ENCODE measurements around the gene DPM3. TPM values are rescaled to one million over a fixed set of nuclear protein-coding genes. Genes with fewer than 3 reads are reported as not detected.

DPM3 gene
- total RNA-seq, 2 experiments from 2014 or later: 31.4 to 35.5 TPM

DNA sequence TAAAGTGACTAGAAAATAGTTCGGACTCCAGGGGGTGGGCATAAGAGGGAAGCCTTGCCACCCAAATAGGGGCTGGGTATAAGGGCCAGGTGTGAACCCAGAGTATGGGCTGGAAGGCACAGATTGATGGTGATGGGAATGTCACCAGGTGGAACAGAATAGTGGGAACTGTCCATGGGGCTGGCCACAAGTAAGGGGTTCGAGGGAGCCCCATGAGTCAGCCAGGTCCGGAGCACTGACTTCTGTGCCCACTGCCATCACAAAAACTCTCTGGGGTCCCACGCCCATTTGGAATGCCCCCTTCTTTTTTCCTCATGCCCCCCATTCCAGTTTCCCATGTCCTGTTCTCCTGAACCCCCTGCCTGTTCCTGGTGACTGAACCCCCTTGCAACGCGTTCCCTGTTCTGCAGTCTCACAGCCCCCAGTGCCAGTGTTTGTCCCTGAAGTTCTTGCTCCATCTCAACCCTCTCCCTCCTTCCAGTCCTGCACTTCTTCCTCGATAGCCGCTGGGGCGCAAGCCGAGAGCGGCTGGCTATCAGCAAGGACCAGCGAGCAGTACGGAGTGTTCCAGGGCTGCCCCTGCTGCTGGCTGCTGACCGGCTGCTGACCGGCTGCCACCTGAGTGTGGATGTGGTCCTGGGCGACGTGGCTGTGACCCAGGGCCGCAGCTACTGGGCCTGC is 41.2 kb upstream of the DPM3 start:
- Mint-ChIP-seq H3K9me3 (no peaks in the 10 kb centered on the region), H3K4me1 (ENCODE audit: low read depth) (peaks cover 3% of the 10 kb centered on the region), H3K27ac (no peak overlapping the region), H3K36me3 (ENCODE audit: low read depth) (peaks cover 15% of the 10 kb centered on the region), H3K4me3 (no peak overlapping the region), H3K27me3 (ENCODE audit: low read depth) (no peaks in the 10 kb centered on the region)
- CTCF ChIA-PET: interaction anchor here (0.6 to 1.6 kb wide), 2 partner anchors 9 to 55 kb away, joined by 3 to 7 read pairs; partner anchors contain the start of gene KRTCAP2
- no peak for DNase-seq
- intact Hi-C loops (cut with micrococcal nuclease): no loop called here

DNA sequence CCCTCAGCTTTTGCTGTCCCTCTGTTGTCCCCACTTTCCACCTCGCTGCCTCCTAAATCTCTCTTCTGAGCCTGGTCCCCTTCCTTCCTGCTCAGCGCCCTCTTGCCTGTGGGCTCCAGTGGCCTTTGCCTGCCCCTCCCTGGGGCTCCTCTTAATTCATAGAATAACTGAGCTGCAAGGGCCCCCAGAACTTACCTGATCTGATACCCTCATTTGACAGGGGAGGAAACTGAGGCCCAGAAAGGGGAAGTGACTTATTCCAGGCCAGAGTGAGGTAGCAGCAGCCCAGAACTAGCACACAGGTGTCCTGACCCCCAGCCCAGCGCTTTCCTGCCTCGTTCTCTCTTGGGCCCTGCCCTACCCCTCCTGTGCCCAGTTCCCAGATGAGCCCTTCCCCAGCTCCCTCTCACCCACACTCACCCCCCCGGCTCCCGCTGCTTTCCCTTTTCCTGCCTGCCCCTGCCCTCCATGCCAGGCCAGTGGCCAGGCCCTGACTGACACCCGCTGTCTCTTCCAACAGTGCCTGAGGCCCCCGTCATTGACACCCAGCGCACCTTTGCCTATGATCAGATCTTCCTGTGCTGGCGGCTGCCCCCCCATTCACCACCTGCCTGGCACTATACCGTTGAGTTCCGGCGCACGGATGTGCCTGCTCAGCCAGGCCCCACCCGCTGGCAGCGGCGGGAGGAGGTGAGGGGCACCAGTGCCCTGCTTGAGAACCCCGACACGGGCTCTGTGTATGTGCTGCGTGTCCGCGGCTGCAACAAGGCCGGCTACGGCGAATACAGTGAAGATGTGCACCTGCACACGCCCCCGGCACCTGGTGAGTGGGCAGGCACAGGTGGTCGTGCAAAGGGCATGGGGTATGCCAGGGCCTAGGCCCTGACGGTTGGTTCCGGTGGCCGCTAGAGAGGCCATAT is 39.0 kb upstream of the DPM3 start:
- intact Hi-C loops (cut with micrococcal nuclease): no loop called here
- DNase-seq: no peak
- H3K27me3 Mint-ChIP-seq (ENCODE audit: low read depth): no peaks in the 10 kb centered on the region
- no peak overlapping the region for H3K27ac Mint-ChIP-seq
- CTCF ChIA-PET: no interaction called here
- peaks cover 14% of the 10 kb centered on the region for H3K36me3 Mint-ChIP-seq (ENCODE audit: low read depth)
- H3K9me3 Mint-ChIP-seq: no peaks in the 10 kb centered on the region
- peaks cover 21% of the 10 kb centered on the region for H3K4me1 Mint-ChIP-seq (ENCODE audit: low read depth)
- H3K4me3 Mint-ChIP-seq: no peak overlapping the region

DNA sequence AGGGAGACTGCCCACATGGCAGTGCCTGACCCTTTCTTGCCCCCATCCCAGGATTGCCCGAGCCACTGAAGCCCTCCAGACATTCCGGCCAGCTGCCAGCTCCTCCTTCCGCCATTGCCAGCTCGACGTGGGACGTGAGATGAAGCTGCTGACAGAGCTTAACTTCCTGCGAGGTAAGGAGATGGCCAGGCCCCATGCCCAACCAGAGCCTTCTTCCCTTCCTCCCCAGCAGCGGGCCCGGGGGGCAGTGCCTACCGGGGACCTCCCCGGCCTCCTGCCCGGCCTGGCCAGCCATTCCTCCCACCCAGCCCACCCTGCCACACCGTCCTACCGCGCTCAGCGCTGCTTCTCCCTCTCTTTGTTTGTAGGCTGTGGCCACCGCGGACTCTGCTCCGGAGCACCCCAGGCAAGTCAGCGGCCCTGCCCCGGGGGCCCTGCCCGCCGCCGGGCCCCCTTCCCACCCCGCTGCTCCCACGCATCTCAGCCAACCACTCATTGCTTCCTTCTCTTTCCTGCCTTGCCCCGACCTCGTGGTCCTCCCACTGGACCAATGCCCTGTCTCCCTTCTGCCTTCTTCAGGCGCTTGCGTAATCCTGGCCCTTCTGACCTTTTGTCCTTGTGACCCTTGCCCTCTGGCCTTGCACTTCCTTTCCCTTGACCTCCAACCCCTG is 38.2 kb upstream of the DPM3 start:
- intact Hi-C loops (cut with micrococcal nuclease): no loop called here
- peaks cover 13% of the 10 kb centered on the region for H3K36me3 Mint-ChIP-seq (ENCODE audit: low read depth)
- no peak overlapping the region for H3K27ac Mint-ChIP-seq
- no peaks in the 10 kb centered on the region for H3K27me3 Mint-ChIP-seq (ENCODE audit: low read depth)
- CTCF ChIA-PET: interaction anchor here (0.7 to 5.0 kb wide), 3 partner anchors 14 to 92 kb away, joined by 3 to 79 read pairs (median 3); no protein-coding TSS in a partner anchor
- no peak for DNase-seq
- H3K4me3 Mint-ChIP-seq: no peak overlapping the region
- H3K4me1 Mint-ChIP-seq (ENCODE audit: low read depth): peaks cover 25% of the 10 kb centered on the region
- H3K9me3 Mint-ChIP-seq: no peaks in the 10 kb centered on the region

DNA sequence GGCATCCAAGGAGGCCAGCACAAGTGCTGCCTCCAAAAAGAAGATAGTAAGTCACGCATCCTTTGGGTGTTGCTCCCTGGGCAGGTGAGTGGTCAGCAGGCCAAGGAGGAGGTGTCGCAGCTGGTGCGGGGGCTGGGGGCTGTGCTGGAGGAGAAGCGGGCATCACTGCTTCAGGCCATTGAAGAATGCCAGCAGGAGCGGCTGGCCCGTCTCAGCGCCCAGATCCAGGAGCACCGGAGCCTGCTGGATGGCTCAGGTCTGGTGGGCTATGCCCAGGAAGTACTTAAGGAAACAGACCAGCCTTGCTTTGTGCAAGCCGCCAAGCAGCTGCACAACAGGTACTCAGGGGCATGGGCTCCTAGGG is 37.6 kb upstream of the DPM3 start:
- H3K4me3 Mint-ChIP-seq: no peak overlapping the region
- H3K27me3 Mint-ChIP-seq (ENCODE audit: low read depth): no peaks in the 10 kb centered on the region
- peaks cover 11% of the 10 kb centered on the region for H3K36me3 Mint-ChIP-seq (ENCODE audit: low read depth)
- no peak overlapping the region for H3K27ac Mint-ChIP-seq
- H3K9me3 Mint-ChIP-seq: no peaks in the 10 kb centered on the region
- peaks cover 31% of the 10 kb centered on the region for H3K4me1 Mint-ChIP-seq (ENCODE audit: low read depth)
- no peak for DNase-seq
- CTCF ChIA-PET: interaction anchor here (0.7 to 5.0 kb wide), 9 partner anchors 14 to 93 kb away, joined by 3 to 79 read pairs (median 6); no protein-coding TSS in a partner anchor
- intact Hi-C loops (cut with micrococcal nuclease): no loop called here

DNA sequence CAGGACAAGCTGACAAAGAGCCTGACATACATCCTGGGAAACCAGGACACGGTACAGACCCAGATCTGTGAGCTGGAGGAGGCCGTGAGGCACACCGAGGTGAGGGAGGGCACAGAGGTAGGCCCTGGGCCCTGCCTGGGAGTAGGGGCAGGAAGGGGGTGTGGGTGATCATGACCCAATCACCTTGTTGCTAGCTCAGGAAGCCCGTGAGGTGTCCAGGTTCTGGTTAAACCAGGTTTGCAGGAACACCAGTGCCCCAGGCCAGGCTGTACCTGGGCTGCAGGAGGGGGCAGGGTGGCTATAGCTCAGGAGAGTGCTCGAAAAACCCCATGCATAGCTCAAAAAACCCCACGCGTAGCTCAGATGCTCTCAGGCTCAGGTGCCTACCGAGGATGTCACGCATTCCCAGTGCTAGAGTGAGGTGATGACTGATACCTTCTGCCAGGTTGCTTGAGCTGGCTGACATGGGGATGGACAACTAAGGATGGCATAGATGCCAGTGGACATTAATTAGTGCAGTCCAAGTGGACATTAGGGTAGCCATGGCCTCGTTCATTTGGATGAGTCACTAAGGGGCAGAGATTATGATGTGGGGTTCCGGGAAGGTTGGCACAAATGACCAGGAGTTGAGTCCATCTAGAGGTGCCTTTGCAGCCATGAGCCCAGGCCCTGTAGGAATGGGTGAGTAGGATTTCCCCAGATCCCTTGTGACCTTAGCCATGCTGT is 37.0 kb upstream of the DPM3 start:
- H3K27me3 Mint-ChIP-seq (ENCODE audit: low read depth): no peaks in the 10 kb centered on the region
- no peak for DNase-seq
- CTCF ChIA-PET: interaction anchor here (0.6 to 5.0 kb wide), 13 partner anchors 16 to 386 kb away, joined by 3 to 79 read pairs (median 4); no protein-coding TSS in a partner anchor
- intact Hi-C loops (cut with micrococcal nuclease): no loop called here
- no peaks in the 10 kb centered on the region for H3K9me3 Mint-ChIP-seq
- peaks cover 33% of the 10 kb centered on the region for H3K4me1 Mint-ChIP-seq (ENCODE audit: low read depth)
- peaks cover 11% of the 10 kb centered on the region for H3K36me3 Mint-ChIP-seq (ENCODE audit: low read depth)
- no peak overlapping the region for H3K27ac Mint-ChIP-seq
- no peak overlapping the region for H3K4me3 Mint-ChIP-seq

DNA sequence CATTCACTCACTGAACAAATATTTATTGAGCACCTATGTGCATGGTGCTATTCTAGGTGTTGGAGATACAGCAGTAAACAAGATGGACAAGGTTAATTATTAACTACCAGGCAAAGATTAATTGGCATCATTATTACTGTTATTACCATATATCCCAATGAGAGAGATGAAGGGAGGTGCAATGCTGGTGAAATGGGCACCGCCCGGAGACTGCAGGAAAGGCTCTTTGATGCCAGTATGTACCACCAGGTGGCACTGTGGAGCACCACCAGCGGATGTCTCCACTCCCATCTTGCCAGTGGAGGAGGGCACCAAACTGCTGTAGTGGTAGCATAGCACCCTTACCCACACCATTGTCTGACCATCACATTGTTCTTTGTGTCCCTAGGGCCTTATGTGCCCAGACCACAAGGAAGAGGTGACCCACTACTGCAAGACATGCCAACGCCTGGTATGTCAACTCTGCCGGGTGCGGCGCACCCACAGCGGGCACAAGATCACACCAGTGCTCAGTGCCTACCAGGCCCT is 36.3 kb upstream of the DPM3 start:
- peaks cover 9% of the 10 kb centered on the region for H3K36me3 Mint-ChIP-seq (ENCODE audit: low read depth)
- no peak overlapping the region for H3K27ac Mint-ChIP-seq
- H3K27me3 Mint-ChIP-seq (ENCODE audit: low read depth): no peaks in the 10 kb centered on the region
- CTCF ChIA-PET: interaction anchor here (0.8 to 5.0 kb wide), 11 partner anchors 8 to 85 kb away, joined by 3 to 79 read pairs (median 6); no protein-coding TSS in a partner anchor
- DNase-seq: peak; percentile 93
- H3K4me3 Mint-ChIP-seq: no peak overlapping the region
- no peaks in the 10 kb centered on the region for H3K9me3 Mint-ChIP-seq
- H3K4me1 Mint-ChIP-seq (ENCODE audit: low read depth): peaks cover 39% of the 10 kb centered on the region
- intact Hi-C loops (cut with micrococcal nuclease): loop anchor here (1.0 kb wide), 4 partner anchors 17 to 68 kb away; partner anchors contain the start of gene THBS3

DNA sequence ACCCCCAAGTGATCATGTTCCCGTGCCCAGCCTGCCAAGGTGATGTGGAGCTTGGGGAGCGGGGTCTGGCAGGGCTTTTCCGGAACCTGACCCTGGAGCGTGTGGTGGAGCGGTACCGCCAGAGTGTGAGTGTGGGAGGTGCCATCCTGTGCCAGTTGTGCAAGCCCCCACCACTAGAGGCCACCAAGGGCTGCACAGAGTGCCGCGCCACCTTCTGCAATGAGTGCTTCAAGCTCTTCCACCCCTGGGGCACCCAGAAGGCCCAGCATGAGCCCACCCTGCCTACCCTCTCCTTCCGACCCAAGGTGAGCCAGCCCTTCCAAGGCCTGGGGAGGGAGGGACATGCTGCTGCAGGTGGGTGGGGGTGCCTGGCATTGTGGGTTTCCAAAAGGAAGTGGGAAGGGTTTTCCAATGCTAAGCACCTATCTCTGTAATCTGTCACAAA is 35.6 kb upstream of the DPM3 start:
- CTCF ChIA-PET: interaction anchor here (0.6 to 12.0 kb wide), 12 partner anchors 9 to 428 kb away, joined by 3 to 234 read pairs (median 4); no protein-coding TSS in a partner anchor
- no peaks in the 10 kb centered on the region for H3K9me3 Mint-ChIP-seq
- H3K36me3 Mint-ChIP-seq (ENCODE audit: low read depth): peaks cover 11% of the 10 kb centered on the region
- peak; percentile 33 for DNase-seq
- intact Hi-C loops (cut with micrococcal nuclease): loop anchor here (1.0 kb wide), 4 partner anchors 17 to 68 kb away; partner anchors contain the start of gene THBS3
- H3K27me3 Mint-ChIP-seq (ENCODE audit: low read depth): no peaks in the 10 kb centered on the region
- H3K4me1 Mint-ChIP-seq (ENCODE audit: low read depth): peaks cover 42% of the 10 kb centered on the region
- no peak overlapping the region for H3K4me3 Mint-ChIP-seq
- no peak overlapping the region for H3K27ac Mint-ChIP-seq

DNA sequence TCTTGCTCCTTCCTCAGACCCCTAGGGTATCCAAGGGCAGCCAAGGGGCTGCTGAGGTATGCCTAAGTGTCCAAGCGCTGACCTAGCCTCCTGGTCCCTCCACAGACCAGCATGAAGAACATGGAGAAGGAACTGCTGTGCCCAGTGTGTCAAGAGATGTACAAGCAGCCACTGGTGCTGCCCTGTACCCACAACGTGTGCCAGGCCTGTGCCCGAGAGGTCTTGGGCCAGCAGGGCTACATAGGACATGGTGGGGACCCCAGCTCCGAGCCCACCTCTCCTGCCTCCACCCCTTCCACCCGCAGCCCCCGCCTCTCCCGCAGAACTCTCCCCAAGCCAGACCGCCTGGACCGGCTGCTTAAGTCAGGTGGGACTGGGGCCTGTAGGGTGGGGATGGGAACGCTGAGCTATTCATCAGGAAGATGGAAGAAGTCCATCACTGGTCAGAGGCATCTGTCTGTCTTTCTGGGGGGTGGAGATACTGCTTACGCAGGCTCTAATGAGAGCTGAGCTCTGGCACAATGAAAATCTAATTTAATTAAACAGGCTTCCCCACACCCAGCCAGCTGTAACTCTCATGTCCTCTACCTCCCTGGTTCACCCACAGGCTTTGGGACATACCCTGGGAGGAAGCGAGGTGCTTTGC is 35.1 kb upstream of the DPM3 start:
- peaks cover 11% of the 10 kb centered on the region for H3K36me3 Mint-ChIP-seq (ENCODE audit: low read depth)
- intact Hi-C loops (cut with micrococcal nuclease): no loop called here
- H3K27me3 Mint-ChIP-seq (ENCODE audit: low read depth): no peaks in the 10 kb centered on the region
- peak overlapping the region; percentile 93 for H3K4me3 Mint-ChIP-seq
- no peak for DNase-seq
- H3K9me3 Mint-ChIP-seq: no peaks in the 10 kb centered on the region
- no peak overlapping the region for H3K27ac Mint-ChIP-seq
- CTCF ChIA-PET: interaction anchor here (0.6 to 12.0 kb wide), 17 partner anchors 10 to 429 kb away, joined by 3 to 234 read pairs (median 3); no protein-coding TSS in a partner anchor
- H3K4me1 Mint-ChIP-seq (ENCODE audit: low read depth): peaks cover 43% of the 10 kb centered on the region

DNA sequence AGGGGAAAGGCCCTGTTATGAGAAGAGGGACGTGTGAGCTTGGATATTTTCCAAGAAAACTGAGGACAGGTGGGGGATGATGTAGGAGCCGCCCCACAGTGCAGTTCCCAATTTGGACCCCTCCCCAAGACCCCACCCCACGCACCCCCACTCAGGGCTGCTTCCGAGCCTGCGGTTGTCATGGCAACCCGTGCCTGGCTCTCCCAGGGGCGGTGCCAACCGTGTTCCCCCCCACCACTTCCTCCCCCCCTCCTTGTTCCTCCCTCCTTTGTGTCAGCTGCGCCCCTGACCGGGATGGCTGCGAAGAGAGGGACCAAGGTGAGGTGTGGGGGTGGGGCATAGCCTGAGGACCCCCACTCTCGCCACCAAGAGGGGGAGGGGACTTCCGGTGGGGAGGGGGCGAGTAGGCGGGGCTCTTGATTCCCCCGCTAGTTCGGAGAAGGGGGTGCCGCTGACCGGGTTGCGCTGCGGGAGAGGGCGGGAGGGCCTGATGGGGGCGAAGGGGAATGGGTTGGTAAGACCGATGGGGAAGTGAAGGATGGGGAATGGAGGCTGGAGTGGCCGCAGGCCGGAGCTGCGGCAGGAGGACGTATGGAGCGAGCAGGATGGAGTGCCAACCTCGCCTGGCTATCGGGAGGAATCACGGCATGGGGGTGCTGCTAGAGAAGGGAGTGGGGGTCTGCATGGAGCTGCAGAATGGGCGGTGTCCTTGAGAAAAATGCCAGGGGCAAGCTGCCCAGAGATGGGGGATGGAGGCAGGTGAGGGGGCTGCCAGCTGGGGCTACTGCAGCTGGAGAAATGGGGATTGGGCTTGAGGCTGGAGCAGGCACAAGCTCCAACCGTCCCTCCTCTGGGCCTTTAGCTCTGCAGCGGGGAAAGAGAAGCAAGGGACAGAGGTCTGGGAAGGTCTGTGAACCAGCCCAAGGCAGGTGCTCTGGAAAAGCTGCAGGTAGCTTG is 34.3 kb upstream of the DPM3 start:
- Mint-ChIP-seq H3K36me3 (ENCODE audit: low read depth) (peaks cover 14% of the 10 kb centered on the region), H3K27ac (peak overlapping the region; percentile 70), H3K9me3 (no peaks in the 10 kb centered on the region), H3K4me1 (ENCODE audit: low read depth) (peaks cover 45% of the 10 kb centered on the region), H3K4me3 (peak overlapping the region; percentile 93), H3K27me3 (ENCODE audit: low read depth) (no peaks in the 10 kb centered on the region)
- CTCF ChIA-PET: interaction anchor here (0.5 to 12.0 kb wide), 19 partner anchors 10 to 176 kb away, joined by 3 to 234 read pairs (median 4); no protein-coding TSS in a partner anchor
- DNase-seq: peak; percentile 57
- intact Hi-C loops (cut with micrococcal nuclease): loop anchor here (5.0 kb wide), 1 partner anchor 133 kb away; the partner anchor contains the start of gene FDPS
